Ishikawa (cell line): ENCODE data around the gene TRIM71.

Experiments used
- CREB1 ChIP-seq: IDR thresholded peaks from 2 replicates; pipeline ENCODE4 v1.6.1; 2012; ENCODE audit warnings: low read depth
- EGR1 ChIP-seq: IDR thresholded peaks from 2 replicates; pipeline ENCODE4 v1.6.1; 2012
- EP300 ChIP-seq: IDR thresholded peaks from 2 replicates; pipeline ENCODE4 v1.6.1; 2012; ENCODE audit warnings: borderline replicate concordance
- MAX ChIP-seq: IDR thresholded peaks from 2 replicates; pipeline ENCODE4 v1.6.1; 2012
- RAD21 ChIP-seq: IDR thresholded peaks from 2 replicates; pipeline ENCODE4 v1.6.1; 2012; ENCODE audit warnings: low read depth
- TAF1 ChIP-seq: IDR thresholded peaks from 2 replicates; pipeline ENCODE4 v1.6.1; 2012; ENCODE audit warnings: low read depth, mild to moderate bottlenecking
- TEAD4 ChIP-seq: IDR thresholded peaks from 2 replicates; pipeline ENCODE4 v1.6.1; 2012
- USF1 ChIP-seq: IDR thresholded peaks from 2 replicates; pipeline ENCODE4 v1.6.1; 2012
- YY1 ChIP-seq: IDR thresholded peaks from 2 replicates; pipeline ENCODE4 v1.6.1; 2012; ENCODE audit warnings: low read depth
- ZBTB7A ChIP-seq: IDR thresholded peaks from 2 replicates; pipeline ENCODE4 v1.6.1; 2012; ENCODE audit warnings: low read depth
- TF ChIP-seq, protein P1 (sequence below): IDR thresholded peaks from 2 replicates; pipeline ENCODE4 v1.6.1; 2012; ENCODE audit warnings: low read depth, mild to moderate bottlenecking

GRCh38 chr3:32912046-32912445, 94.2 kb downstream of the TRIM71 start:
- no peak for TF ChIP-seq ZBTB7A
- TF ChIP-seq EP300: no peak
- no peak for TF ChIP-seq EGR1
- TF ChIP-seq TAF1: no peak
- no peak for TF ChIP-seq USF1
- no peak for TF ChIP-seq YY1
- no peak for TF ChIP-seq CREB1
- TF ChIP-seq, protein P1, sequence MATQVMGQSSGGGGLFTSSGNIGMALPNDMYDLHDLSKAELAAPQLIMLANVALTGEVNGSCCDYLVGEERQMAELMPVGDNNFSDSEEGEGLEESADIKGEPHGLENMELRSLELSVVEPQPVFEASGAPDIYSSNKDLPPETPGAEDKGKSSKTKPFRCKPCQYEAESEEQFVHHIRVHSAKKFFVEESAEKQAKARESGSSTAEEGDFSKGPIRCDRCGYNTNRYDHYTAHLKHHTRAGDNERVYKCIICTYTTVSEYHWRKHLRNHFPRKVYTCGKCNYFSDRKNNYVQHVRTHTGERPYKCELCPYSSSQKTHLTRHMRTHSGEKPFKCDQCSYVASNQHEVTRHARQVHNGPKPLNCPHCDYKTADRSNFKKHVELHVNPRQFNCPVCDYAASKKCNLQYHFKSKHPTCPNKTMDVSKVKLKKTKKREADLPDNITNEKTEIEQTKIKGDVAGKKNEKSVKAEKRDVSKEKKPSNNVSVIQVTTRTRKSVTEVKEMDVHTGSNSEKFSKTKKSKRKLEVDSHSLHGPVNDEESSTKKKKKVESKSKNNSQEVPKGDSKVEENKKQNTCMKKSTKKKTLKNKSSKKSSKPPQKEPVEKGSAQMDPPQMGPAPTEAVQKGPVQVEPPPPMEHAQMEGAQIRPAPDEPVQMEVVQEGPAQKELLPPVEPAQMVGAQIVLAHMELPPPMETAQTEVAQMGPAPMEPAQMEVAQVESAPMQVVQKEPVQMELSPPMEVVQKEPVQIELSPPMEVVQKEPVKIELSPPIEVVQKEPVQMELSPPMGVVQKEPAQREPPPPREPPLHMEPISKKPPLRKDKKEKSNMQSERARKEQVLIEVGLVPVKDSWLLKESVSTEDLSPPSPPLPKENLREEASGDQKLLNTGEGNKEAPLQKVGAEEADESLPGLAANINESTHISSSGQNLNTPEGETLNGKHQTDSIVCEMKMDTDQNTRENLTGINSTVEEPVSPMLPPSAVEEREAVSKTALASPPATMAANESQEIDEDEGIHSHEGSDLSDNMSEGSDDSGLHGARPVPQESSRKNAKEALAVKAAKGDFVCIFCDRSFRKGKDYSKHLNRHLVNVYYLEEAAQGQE: no peak
- no peak for TF ChIP-seq TEAD4
- TF ChIP-seq RAD21: no peak
- no peak for TF ChIP-seq MAX
